ENCODE measurements around the gene CITED1.
A peak's percentile ranks its signal among the peaks of the same experiment; 100 is the strongest.

Gene CITED1

DNA sequence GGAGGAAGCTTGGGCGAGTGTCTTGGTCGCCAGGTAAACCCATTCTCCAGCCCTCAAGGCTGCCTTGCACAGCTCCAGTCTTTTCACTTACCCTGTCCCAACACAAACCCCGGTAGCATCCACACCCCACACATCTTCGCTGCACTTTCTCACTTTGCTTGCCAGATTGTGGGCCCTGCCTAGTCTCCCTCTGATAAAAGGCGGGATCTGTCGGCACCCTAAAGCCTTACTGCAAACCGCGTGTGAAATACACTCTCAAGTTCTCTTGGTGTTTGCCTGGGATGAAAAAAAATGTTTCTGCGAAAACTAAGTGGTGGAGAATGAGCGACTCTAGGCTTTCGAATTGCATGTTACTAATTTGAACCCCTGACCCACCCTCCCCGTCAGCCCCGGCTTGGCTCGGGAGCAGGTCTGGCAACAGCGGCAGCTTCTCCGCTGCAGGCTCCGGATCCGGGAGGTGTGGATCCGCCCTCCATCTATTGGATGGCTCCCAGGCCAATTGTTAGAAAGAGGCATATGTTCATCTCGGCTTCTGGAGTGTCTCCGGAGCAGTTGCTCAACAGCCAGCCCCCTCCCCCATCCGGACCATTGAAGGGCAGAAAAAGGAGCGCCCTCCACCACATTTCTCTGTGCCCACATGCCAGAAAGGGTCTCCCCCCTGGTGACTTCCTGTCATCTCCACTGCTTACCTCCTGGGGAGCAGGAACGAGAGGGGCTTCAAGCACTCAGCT, 3.0 kb upstream of the CITED1 start:
- no peak for DNase-seq (ENCODE audit: low read depth in 2 of 2)

DNA sequence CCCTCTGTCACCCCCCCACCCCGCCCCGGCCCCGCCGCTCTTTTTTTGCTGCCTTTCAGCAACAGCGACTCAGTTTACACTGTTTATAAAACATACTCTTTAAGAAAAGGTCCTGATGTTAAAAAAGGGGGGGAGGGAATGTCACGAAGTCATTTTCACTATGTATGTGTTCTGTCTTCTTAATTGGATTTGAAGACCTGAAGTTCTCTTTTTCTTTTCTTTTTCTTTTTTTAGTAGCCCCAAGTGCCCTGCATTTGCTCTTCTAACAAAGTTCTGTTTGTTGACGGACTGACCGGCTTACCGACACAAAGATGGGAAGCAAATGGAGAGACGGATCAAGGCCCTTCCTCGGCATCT, 2.5 kb upstream of the CITED1 start:
- DNase-seq (ENCODE audit: low read depth in 2 of 2): no peak

DNA sequence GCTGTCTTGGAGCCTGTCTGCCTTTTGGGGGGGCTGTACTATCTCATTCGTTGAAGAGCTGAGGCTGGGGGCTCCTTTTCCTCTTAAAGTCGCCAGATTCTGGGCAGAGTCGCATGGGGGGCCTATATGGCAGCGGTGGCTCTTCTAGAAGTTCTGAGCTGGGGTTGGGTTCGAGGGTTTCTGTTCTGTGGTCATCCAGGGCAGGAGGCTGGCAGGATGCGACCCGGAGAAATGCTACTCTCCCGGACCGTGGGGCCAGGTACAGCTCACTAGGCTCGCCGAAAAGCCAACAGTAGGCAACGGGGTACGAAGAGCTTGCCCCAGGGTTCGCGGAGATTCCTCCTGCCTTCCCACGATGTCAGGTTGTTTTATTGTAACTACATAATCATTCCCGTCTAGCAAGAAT, 1.9 kb upstream of the CITED1 start:
- no peak for DNase-seq (ENCODE audit: low read depth in 2 of 2)

GRCh38 chrX:72306851-72307645, 1.3 kb upstream of the CITED1 start:
- peak in 1 of 2 donors; percentile 9 for DNase-seq (ENCODE audit: low read depth in 2 of 2)

DNA sequence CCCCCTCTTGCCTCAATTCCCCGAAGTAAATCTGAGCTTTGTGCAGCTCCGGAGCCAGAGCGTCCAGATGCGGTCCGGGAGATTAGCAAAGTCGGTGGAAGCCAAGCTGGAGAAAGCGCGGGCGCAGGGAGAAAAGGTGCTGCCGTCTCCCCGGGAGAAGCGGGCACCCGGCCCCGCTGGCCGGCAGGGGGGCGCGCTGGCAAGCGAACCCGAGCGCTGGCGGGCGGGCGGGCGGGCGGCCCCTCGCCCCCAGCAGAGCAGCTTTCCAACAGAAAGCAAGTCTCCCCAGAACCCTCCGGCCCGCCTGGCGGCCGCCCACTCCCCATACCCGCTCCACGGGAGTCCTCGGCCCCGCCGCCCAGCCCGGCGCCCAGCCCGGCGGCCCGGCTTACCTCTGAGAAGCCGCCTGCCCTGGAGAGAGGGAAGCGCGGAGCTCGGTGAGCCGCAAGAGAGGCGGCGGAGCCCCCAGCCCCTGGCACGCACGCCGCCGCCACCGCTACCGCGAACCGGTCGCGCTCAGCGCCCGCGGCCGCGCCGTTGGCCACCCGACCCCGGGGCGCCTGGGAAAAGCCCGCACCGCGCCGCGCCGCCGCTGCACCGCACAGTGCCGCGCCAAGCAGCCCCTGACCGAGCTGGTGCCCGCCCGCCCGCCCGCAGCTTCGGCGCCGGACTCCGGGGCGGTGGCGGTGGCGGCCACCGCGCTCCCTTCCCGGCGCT, 529 bp upstream of the CITED1 start:
- no peak for DNase-seq (ENCODE audit: low read depth in 2 of 2)

- DNase-seq (ENCODE audit: low read depth in 2 of 2): no peak
Measured at GRCh38 chrX:72304877-72305276, 837 bp downstream of the CITED1 start.

GRCh38 chrX:72301781-72302180, 3.9 kb downstream of the CITED1 start:
- no peak for DNase-seq (ENCODE audit: low read depth in 2 of 2)

GRCh38 chrX:72299891-72300630, 5.7 kb downstream of the CITED1 start:
- DNase-seq (ENCODE audit: low read depth in 2 of 2): no peak

DNA sequence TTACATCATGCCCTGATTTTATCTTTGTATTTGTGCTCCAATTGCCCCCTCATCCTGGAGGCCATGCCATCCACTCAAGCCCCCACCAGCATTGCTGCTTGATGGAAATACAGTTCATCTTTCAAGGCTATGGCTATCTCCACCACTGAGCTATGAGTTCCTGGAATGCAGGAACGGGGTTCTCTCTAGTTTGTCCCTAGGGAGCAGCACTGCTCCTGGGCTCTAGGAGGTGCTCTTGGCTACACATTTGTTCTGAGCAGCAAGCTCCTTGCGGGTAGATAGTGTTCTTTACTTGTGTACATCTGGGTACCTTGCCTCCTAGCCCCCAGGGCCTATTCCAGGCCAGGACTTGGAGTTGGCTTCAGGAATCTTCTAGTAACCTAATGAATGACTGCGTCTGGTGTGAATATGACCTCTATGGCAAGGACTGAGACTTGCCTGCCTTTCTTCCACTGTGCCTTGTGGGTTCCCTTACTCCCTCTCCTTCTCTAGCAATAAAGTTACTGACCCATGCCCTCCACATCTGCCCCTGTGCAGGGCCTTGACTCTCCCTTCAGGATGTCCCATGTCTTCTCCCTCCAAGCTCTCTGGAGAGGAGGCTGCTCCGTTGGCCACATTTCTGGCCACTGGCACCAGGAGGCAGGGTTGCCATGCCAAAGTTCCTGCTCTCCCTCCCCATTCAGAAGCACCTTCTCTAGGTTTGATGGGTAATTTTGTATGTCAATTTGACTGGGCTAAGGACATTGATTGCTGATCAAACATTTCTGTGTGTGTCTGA, 7.6 kb downstream of the CITED1 start:
- no peak for DNase-seq (ENCODE audit: low read depth in 2 of 2)

DNA sequence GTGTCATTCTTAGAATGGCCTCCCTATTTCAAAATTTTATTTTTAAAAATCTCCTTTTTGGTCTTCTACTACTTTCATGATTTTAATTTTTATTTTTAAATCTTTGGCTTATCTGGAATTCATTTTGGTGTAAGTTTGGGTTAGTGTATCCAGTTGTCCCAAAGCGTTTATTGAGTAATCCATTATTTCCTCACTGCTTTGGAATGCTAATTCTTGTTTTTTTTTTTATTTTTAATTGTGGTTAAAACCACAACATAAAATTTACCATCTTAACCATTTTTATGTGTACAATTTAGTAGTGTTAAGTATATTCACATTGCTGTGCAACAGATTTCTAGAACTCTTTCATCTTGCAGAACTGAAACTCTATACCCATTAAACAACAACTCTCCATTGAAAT, 8.7 kb downstream of the CITED1 start:
- no peak for DNase-seq (ENCODE audit: low read depth in 2 of 2)

DNA sequence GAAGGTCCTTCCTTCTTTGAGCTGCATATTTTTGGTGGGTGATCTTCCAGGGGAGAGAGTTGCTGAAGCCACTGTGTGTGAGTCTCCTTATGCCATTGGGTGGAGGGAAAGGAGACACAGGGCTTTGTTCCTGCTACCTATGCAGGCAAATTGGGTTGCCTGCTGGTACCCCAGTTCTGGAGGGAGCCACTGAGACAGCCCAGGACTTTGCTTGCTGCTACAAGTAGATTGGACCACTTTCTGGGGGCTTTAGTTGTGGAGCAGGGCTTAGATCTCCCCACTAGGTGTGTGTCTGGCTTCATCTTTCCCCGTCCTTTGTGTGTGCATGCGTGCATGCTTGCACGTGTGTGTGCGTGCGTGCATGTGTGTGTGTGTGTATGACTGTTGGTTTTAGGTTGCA, 10.0 kb downstream of the CITED1 start:
- DNase-seq (ENCODE audit: low read depth in 2 of 2): no peak

GRCh38 chrX:72294497-72294896, 11.2 kb downstream of the CITED1 start:
- no peak for DNase-seq (ENCODE audit: low read depth in 2 of 2)

- DNase-seq (ENCODE audit: low read depth in 2 of 2): no peak
Measured at GRCh38 chrX:72282302-72282701, 23.4 kb downstream of the CITED1 start.

DNA sequence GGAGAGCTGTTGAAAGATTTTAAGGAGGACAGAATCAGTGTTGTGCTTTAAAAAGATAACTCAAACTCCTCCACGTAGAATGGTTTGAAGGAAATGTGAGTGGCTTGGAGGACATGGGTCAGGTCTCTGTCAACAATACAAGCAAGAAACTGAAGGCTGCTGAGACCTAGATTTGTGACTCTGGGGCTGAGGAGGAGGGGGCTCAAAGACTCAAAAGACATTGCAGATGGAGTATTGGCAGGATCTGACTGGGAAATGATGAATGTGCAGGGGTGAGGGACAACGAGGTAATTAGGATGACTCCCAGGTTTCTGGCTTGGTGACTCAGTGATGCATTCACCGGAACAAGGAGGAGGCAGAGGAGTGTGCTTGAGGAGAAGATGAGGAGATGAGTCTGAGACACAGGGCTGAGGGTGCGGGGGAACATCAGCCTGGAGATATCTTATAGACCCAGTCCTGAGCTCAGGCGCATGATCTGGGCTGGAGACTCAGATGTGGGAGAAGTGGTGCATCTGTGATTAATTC, 25.3 kb downstream of the CITED1 start:
- no peak for DNase-seq (ENCODE audit: low read depth in 2 of 2)

GRCh38 chrX:72276478-72276953, 29.2 kb downstream of the CITED1 start:
- DNase-seq (ENCODE audit: low read depth in 2 of 2): no peak

DNA sequence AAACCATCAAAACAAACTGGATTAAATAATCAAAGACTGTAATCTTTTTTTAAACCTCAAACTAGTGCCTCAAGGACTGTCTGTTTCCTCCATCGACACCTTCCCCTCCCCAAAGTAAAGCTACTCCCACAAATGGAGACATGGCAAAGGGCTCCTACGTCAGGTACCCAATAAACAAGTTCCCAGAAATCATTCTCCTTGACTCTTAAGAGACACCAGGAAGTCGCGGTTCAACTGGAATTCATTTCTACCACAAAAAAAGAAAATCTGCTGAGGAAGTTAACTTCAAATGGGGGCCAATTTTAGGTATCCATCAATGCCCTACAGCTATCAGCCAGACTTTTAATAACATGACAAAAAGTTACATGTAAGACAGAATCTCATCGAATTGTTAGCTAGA, 31.2 kb downstream of the CITED1 start:
- DNase-seq (ENCODE audit: low read depth in 2 of 2): no peak

DNA sequence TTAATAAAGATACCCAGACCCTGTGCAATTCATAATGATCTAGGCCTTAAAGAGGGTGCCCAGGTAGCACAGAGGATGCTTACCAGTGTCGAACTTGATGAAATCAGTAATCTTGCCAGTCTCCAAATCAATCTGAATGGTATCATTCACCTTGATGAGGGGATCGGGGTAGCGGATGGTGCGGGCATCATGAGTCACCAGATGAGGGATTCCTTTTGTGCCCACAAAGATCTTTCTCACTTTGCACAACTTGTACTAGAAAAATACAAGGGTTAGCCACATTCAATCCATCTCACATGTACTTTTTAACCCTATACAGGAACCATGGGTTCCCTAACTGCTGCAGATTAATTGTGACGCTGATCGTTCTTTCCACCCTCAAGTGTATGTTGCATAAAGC, 32.0 kb downstream of the CITED1 start:
- DNase-seq (ENCODE audit: low read depth in 2 of 2): no peak

GRCh38 chrX:72272868-72273267, 32.8 kb downstream of the CITED1 start:
- DNase-seq (ENCODE audit: low read depth in 2 of 2): no peak

- DNase-seq (ENCODE audit: low read depth in 2 of 2): no peak
Measured at GRCh38 chrX:72271812-72272211, 33.9 kb downstream of the CITED1 start.

- DNase-seq (ENCODE audit: low read depth in 2 of 2): no peak
Measured at GRCh38 chrX:72271091-72271788, 34.5 kb downstream of the CITED1 start.

All from stimulated activated CD8-positive, alpha-beta memory T cell treated with anti-CD3 and anti-CD28 coated beads, Interleukin-7, amount 100 ng/mL, for 4 hours (primary cell).